Measurements from ENCODE around the gene MTRF1. TPM values are rescaled to one million over a fixed set of nuclear protein-coding genes. Genes with fewer than 3 reads are reported as not detected.

Gene MTRF1
- total and polyA plus RNA-seq, 9 of the 15 experiments (the other 6 are each of a cell fraction or from before 2014, with no cell fraction given), result 12.5 to 33.7 (median 20.1) TPM

DNA sequence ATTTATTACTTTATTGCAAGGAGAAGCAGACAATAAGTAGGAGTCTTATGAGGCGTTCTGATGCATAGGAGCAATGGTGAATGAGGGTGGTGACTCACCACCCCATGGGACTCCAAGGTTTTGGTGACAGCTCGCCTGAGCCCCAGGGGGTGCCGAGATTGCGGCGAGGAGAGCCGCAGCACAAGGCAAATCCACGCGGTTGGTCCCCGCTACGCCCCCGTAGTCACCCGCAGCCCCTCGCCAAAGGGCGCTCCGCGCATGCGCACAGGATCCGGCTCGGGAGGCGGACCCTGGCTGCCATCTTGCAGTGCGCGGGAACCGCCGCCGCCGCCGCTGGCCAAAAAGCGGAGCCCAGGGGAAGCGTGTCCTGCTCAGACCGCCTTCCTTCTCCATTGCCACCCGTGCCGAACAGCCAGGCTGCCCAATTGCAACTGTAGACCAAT lies 47.6 kb upstream of the MTRF1 start, which contains the start of gene NAA16 (continued):
- TF ChIP-seq ZBTB40 (IDR thresholded peaks at IDR 0.05) (no peak), ZBTB40 (CRISPR knock-in tag; IDR thresholded peaks at IDR 0.05) (no peak), CAMTA2 (CRISPR knock-in tag; conservative IDR thresholded peaks at IDR 0.05) (no peak), GTF2F1 (IDR thresholded peaks at IDR 0.05; ENCODE audit: low read depth, low read length) (no peak), TCF3 (CRISPR knock-in tag; IDR thresholded peaks at IDR 0.05) (no peak), MEIS2 (IDR thresholded peaks at IDR 0.05; ENCODE audit: partially characterized antibody) (peak; percentile 84), ZNF644 (tag; IDR thresholded peaks at IDR 0.05; ENCODE audit: low read depth) (no peak), WHSC1 (IDR thresholded peaks at IDR 0.05; ENCODE audit: low read length) (no peak), MXI1 (IDR thresholded peaks at IDR 0.05; ENCODE audit: low read depth, low read length) (no peak), ZNF408 (CRISPR knock-in tag; IDR thresholded peaks at IDR 0.05; ENCODE audit: low read depth) (no peak), YBX1 (IDR thresholded peaks at IDR 0.05) (no peak), BCLAF1 (IDR thresholded peaks at IDR 0.05; ENCODE audit: borderline replicate concordance in 1 of 2, control insufficient read depth in 1 of 2, low read depth in 2 of 2, low read length in 1 of 2) (no peak)
- TF ChIP-seq, protein P1, sequence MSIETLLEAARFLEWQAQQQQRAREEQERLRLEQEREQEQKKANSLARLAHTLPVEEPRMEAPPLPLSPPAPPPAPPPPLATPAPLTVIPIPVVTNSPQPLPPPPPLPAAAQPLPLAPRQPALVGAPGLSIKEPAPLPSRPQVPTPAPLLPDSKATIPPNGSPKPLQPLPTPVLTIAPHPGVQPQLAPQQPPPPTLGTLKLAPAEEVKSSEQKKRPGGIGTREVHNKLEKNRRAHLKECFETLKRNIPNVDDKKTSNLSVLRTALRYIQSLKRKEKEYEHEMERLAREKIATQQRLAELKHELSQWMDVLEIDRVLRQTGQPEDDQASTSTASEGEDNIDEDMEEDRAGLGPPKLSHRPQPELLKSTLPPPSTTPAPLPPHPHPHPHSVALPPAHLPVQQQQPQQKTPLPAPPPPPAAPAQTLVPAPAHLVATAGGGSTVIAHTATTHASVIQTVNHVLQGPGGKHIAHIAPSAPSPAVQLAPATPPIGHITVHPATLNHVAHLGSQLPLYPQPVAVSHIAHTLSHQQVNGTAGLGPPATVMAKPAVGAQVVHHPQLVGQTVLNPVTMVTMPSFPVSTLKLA (conservative IDR thresholded peaks at IDR 0.05), result peak; percentile 38 to 70; a peak in 3 of 4 replicates
- TF ChIP-seq, protein P2, sequence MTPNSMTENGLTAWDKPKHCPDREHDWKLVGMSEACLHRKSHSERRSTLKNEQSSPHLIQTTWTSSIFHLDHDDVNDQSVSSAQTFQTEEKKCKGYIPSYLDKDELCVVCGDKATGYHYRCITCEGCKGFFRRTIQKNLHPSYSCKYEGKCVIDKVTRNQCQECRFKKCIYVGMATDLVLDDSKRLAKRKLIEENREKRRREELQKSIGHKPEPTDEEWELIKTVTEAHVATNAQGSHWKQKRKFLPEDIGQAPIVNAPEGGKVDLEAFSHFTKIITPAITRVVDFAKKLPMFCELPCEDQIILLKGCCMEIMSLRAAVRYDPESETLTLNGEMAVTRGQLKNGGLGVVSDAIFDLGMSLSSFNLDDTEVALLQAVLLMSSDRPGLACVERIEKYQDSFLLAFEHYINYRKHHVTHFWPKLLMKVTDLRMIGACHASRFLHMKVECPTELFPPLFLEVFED (CRISPR knock-in tag; conservative IDR thresholded peaks at IDR 0.05), result no peak
